B cell (primary cell): ENCODE measurements around the gene HMOX1.

Experiments used
- CTCF ChIP-seq: fragments of 200-600 bp; IDR thresholded peaks from one replicate; pipeline ENCODE4 v1.8.0; 2022; ENCODE audit warnings: antibody characterized with exemption, mild to moderate bottlenecking
- EZH2 ChIP-seq: IDR thresholded peaks from 2 replicates; pipeline ENCODE4 v1.6.1; 2012; ENCODE audit warnings: borderline replicate concordance, low read depth, mild to moderate bottlenecking, moderate library complexity, low read length; ENCODE audit not compliant: insufficient read depth, poor library complexity, severe bottlenecking

- no peak for TF ChIP-seq EZH2
- no peak for TF ChIP-seq CTCF
Measured at GRCh38 chr22:35404176-35404575, 23.3 kb downstream of the HMOX1 start.
